Prostate gland (tissue), 2 donors: Measurements from ENCODE around the gene HTR2B.

Source experiments
- CTCF ChIP-seq, 4 experiments: fragments of 200-600 bp in 2 of 4; fragments of 450-650 bp in 2 of 4; sonication (generic) in 2 of 4; IDR thresholded peaks; 1 replicate in 3 of 4; 2 replicates in 1 of 4; pipeline ENCODE4 v1.5.1; 2016 to 2019; ENCODE audit warnings: antibody characterized with exemption in 4 of 4, mild to moderate bottlenecking in 2 of 4, moderate library complexity in 2 of 4
- POLR2A ChIP-seq: fragments of 450-650 bp; IDR thresholded peaks from one replicate; pipeline ENCODE4 v1.6.1; 2016; ENCODE audit warnings: antibody characterized with exemption, mild to moderate bottlenecking

GRCh38 chr2:231163011-231163410 lies 38.2 kb upstream of the HTR2B start:
- TF ChIP-seq POLR2A (no peak), CTCF (IDR thresholded peaks at IDR 0.05) (no peak)
